Measurements from ENCODE around the gene WT1.
A peak's percentile ranks its signal among the peaks of the same experiment; 100 is the strongest.
"Not testable (repeated sequence)": the region's sequence is repeated elsewhere in the genome, so short reads cannot be mapped to it uniquely, and the experiment has no call there.

The WT1 gene

GRCh38 chr11:32375826-32376225, 59.5 kb downstream of the WT1 start:
- no peak for DNase-seq
- Histone ChIP-seq H3K4me1 (ENCODE audit: control insufficient read depth, insufficient read depth, low read depth, low read length) (no peaks in the 10 kb centered on the region), H2BK5ac (ENCODE audit: low read depth, low read length, poor library complexity, severe bottlenecking) (no peak overlapping the region), H3K9ac (ENCODE audit: low read length) (no peak overlapping the region), H3K23ac (ENCODE audit: low read length in 2 of 2) (no peak overlapping the region), H2BK120ac (ENCODE audit: low read depth, low read length) (no peak overlapping the region), H2BK12ac (ENCODE audit: low read length in 2 of 2) (no peak overlapping the region), H3K4ac (ENCODE audit: low read depth in 1 of 2, low read length in 2 of 2) (no peak overlapping the region), H2AK5ac (ENCODE audit: low read length, severe bottlenecking) (no peak overlapping the region), H3K14ac (ENCODE audit: low read length in 2 of 2) (no peak overlapping the region), H3K9me3 (ENCODE audit: control insufficient read depth, low read length) (peaks cover 12% of the 10 kb centered on the region), H3K18ac (ENCODE audit: low read depth in 1 of 2, low read length in 2 of 2) (no peak overlapping the region), H3K36me3 (ENCODE audit: control insufficient read depth in 1 of 2, insufficient read depth in 2 of 2, low read depth in 1 of 2, low read length in 2 of 2) (no peaks in the 10 kb centered on the region), H4K91ac (ENCODE audit: low read length) (no peak overlapping the region), H3K79me1 (replicated peaks; ENCODE audit: low read length, poor library complexity, severe bottlenecking) (no peaks in the 10 kb centered on the region), H3K4me2 (ENCODE audit: low read length, poor library complexity, severe bottlenecking) (no peak overlapping the region), H2AFZ (ENCODE audit: low read depth, low read length) (no peak overlapping the region), H3K4me3 (ENCODE audit: insufficient read depth in 1 of 2, low read depth in 1 of 2, low read length in 2 of 2) (no peak overlapping the region), H3K27ac (ENCODE audit: low read length, poor library complexity, severe bottlenecking) (no peak overlapping the region), H4K8ac (ENCODE audit: low read length) (no peak overlapping the region), H3K27me3 (ENCODE audit: control insufficient read depth in 1 of 2, insufficient read depth in 1 of 2, low read length in 2 of 2) (peaks cover 0 to 46% of the 10 kb centered on the region in 2 experiments), H2BK15ac (ENCODE audit: low read depth, poor library complexity, severe bottlenecking) (no peak overlapping the region)
- WGBS: 100% methylated on average over 1 of the region's 1 CpG

- Histone ChIP-seq H2BK5ac (ENCODE audit: low read depth, low read length, poor library complexity, severe bottlenecking) (no peak overlapping the region), H4K8ac (ENCODE audit: low read length) (peak overlapping the region; percentile 19), H4K91ac (ENCODE audit: low read length) (no peak overlapping the region), H2BK120ac (ENCODE audit: low read depth, low read length) (no peak overlapping the region), H3K27ac (ENCODE audit: low read length, poor library complexity, severe bottlenecking) (no peak overlapping the region), H2AFZ (ENCODE audit: low read depth, low read length) (peak overlapping the region; percentile 15), H3K27me3 (ENCODE audit: control insufficient read depth in 1 of 2, insufficient read depth in 1 of 2, low read length in 2 of 2) (peaks cover 0 to 32% of the 10 kb centered on the region in 2 experiments), H3K14ac (ENCODE audit: low read length in 2 of 2) (no peak overlapping the region), H3K9ac (ENCODE audit: low read length) (no peak overlapping the region), H3K4ac (ENCODE audit: low read depth in 1 of 2, low read length in 2 of 2) (no peak overlapping the region), H3K9me3 (ENCODE audit: control insufficient read depth, low read length) (peaks cover 12% of the 10 kb centered on the region), H2BK15ac (ENCODE audit: low read depth, poor library complexity, severe bottlenecking) (no peak overlapping the region), H3K18ac (ENCODE audit: low read depth in 1 of 2, low read length in 2 of 2) (no peak overlapping the region), H3K4me1 (ENCODE audit: control insufficient read depth, insufficient read depth, low read depth, low read length) (no peaks in the 10 kb centered on the region), H3K4me2 (ENCODE audit: low read length, poor library complexity, severe bottlenecking) (no peak overlapping the region), H2BK12ac (ENCODE audit: low read length in 2 of 2) (no peak overlapping the region), H3K79me1 (replicated peaks; ENCODE audit: low read length, poor library complexity, severe bottlenecking) (no peaks in the 10 kb centered on the region), H2AK5ac (ENCODE audit: low read length, severe bottlenecking) (no peak overlapping the region), H3K23ac (ENCODE audit: low read length in 2 of 2) (no peak overlapping the region), H3K36me3 (ENCODE audit: control insufficient read depth in 1 of 2, insufficient read depth in 2 of 2, low read depth in 1 of 2, low read length in 2 of 2) (no peaks in the 10 kb centered on the region), H3K4me3 (ENCODE audit: insufficient read depth in 1 of 2, low read depth in 1 of 2, low read length in 2 of 2) (no peak overlapping the region)
- peak; percentile 52 for DNase-seq
- 26% methylated on average over 13 of the region's 13 CpGs for WGBS
Measured at GRCh38 chr11:32374261-32374711, 61.1 kb downstream of the WT1 start.

- not testable (repeated sequence) for H3K23ac ChIP-seq (ENCODE audit: low read length in 2 of 2); H2BK12ac ChIP-seq (ENCODE audit: low read length in 2 of 2); H3K9me3 ChIP-seq (ENCODE audit: control insufficient read depth, low read length); H2BK120ac ChIP-seq (ENCODE audit: low read depth, low read length); H2AK5ac ChIP-seq (ENCODE audit: low read length, severe bottlenecking); H3K4me3 ChIP-seq (ENCODE audit: insufficient read depth in 1 of 2, low read depth in 1 of 2, low read length in 2 of 2); H3K27me3 ChIP-seq (ENCODE audit: control insufficient read depth in 1 of 2, insufficient read depth in 1 of 2, low read length in 2 of 2); H2AFZ ChIP-seq (ENCODE audit: low read depth, low read length); DNase-seq; H3K36me3 ChIP-seq (ENCODE audit: control insufficient read depth in 1 of 2, insufficient read depth in 2 of 2, low read depth in 1 of 2, low read length in 2 of 2); H3K27ac ChIP-seq (ENCODE audit: low read length, poor library complexity, severe bottlenecking); H3K4me2 ChIP-seq (ENCODE audit: low read length, poor library complexity, severe bottlenecking); H3K4me1 ChIP-seq (ENCODE audit: control insufficient read depth, insufficient read depth, low read depth, low read length); H3K14ac ChIP-seq (ENCODE audit: low read length in 2 of 2); H3K18ac ChIP-seq (ENCODE audit: low read depth in 1 of 2, low read length in 2 of 2); H2BK5ac ChIP-seq (ENCODE audit: low read depth, low read length, poor library complexity, severe bottlenecking); H2BK15ac ChIP-seq (ENCODE audit: low read depth, poor library complexity, severe bottlenecking); H3K79me1 ChIP-seq (replicated peaks; ENCODE audit: low read length, poor library complexity, severe bottlenecking); H3K4ac ChIP-seq (ENCODE audit: low read depth in 1 of 2, low read length in 2 of 2); H4K91ac ChIP-seq (ENCODE audit: low read length); H3K9ac ChIP-seq (ENCODE audit: low read length); H4K8ac ChIP-seq (ENCODE audit: low read length)
Measured at GRCh38 chr11:32369987-32370386, 65.4 kb downstream of the WT1 start.

DNA sequence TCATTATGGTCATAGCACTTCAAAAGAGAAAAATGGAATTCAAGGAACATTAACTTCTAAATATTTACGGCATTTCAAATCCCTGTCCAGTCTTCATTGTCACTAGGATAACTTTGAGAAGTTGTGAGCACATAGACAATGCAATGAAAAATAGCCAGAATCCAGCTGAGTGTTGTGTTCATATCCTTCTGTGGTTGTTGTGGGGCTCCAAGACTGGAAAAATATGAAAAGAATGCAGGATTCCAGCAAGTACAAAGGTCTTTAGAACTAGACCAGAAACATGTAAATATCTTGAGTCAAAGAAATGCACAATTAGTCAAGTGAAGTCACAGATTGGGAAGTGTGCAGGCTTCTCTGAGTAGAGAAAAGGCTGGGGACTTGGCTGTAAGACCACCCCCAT, 68.7 kb downstream of the WT1 start:
- no peak overlapping the region for H2BK120ac ChIP-seq (ENCODE audit: low read depth, low read length)
- peaks cover 0 to 27% of the 10 kb centered on the region in 2 experiments for H3K27me3 ChIP-seq (ENCODE audit: control insufficient read depth in 1 of 2, insufficient read depth in 1 of 2, low read length in 2 of 2)
- H4K8ac ChIP-seq (ENCODE audit: low read length): no peak overlapping the region
- H2BK12ac ChIP-seq (ENCODE audit: low read length in 2 of 2): no peak overlapping the region
- H4K91ac ChIP-seq (ENCODE audit: low read length): no peak overlapping the region
- H3K4me2 ChIP-seq (ENCODE audit: low read length, poor library complexity, severe bottlenecking): no peak overlapping the region
- peaks cover 2% of the 10 kb centered on the region for H3K9me3 ChIP-seq (ENCODE audit: control insufficient read depth, low read length)
- no peak overlapping the region for H3K18ac ChIP-seq (ENCODE audit: low read depth in 1 of 2, low read length in 2 of 2)
- H2BK5ac ChIP-seq (ENCODE audit: low read depth, low read length, poor library complexity, severe bottlenecking): no peak overlapping the region
- no peak overlapping the region for H3K27ac ChIP-seq (ENCODE audit: low read length, poor library complexity, severe bottlenecking)
- no peaks in the 10 kb centered on the region for H3K4me1 ChIP-seq (ENCODE audit: control insufficient read depth, insufficient read depth, low read depth, low read length)
- no peaks in the 10 kb centered on the region for H3K36me3 ChIP-seq (ENCODE audit: control insufficient read depth in 1 of 2, insufficient read depth in 2 of 2, low read depth in 1 of 2, low read length in 2 of 2)
- WGBS: no CpG with 5 or more reads among the region's 1 CpG
- H3K23ac ChIP-seq (ENCODE audit: low read length in 2 of 2): no peak overlapping the region
- no peak overlapping the region for H3K14ac ChIP-seq (ENCODE audit: low read length in 2 of 2)
- no peak overlapping the region for H2AK5ac ChIP-seq (ENCODE audit: low read length, severe bottlenecking)
- H3K79me1 ChIP-seq (replicated peaks; ENCODE audit: low read length, poor library complexity, severe bottlenecking): no peaks in the 10 kb centered on the region
- no peak for DNase-seq
- no peak overlapping the region for H2AFZ ChIP-seq (ENCODE audit: low read depth, low read length)
- H2BK15ac ChIP-seq (ENCODE audit: low read depth, poor library complexity, severe bottlenecking): no peak overlapping the region
- no peak overlapping the region for H3K4ac ChIP-seq (ENCODE audit: low read depth in 1 of 2, low read length in 2 of 2)
- no peak overlapping the region for H3K4me3 ChIP-seq (ENCODE audit: insufficient read depth in 1 of 2, low read depth in 1 of 2, low read length in 2 of 2)
- no peak overlapping the region for H3K9ac ChIP-seq (ENCODE audit: low read length)

Data from mesenchymal stem cell (in vitro differentiated cells and primary cell).